IPS DF 4.7 (cell line): ENCODE data around the gene CYP1A2.

Experiments used
- DNase-seq: peaks from one replicate; pipeline ENCODE4 v3.0.0-alpha.2; 2013; ENCODE audit warnings: low spot score; ENCODE audit errors: extremely low read depth

CYP1A2 gene

DNA sequence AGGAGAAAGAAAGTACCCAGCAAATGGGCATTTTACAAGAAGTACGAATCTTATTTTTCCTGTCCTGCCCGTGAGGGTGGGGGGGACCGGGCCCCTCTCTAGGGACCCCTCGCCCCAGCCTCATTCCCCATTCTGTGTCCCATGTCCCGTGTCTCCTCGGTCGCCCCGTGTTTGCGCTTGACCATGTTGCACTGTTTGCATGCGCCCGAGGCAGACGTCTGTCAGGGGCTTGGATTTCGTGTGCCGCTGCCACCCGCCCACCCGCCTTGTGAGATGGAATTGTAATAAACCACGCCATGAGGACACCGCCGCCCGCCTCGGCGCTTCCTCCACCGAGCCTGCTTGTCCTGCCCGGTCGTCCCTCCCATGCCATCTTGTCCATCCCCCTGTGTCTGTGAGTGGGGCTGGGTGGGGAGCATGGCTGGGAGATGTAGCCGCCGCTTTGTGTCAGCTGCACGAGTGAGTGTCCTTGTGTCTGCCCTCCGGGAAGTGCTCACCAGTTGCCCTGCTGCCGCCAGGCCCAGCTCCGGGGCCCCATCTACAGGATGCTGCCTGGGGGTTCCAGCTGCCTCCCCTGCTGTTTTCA is 54.3 kb downstream of the CYP1A2 start:
- DNase-seq = no peak

GRCh38 chr15:74804935-74805334 is 56.3 kb downstream of the CYP1A2 start:
- DNase-seq = no peak
